HG02571 (cell line): ENCODE data around the gene NEMP2.
"Not testable (repeated sequence)": the region's sequence is repeated elsewhere in the genome, so short reads cannot be mapped to it uniquely, and the experiment has no call there.

Source experiments
- ATAC-seq: cut with Tn5 transposase; IDR thresholded peaks from one replicate; pipeline ENCODE4 v1.9.1; 2021; ENCODE audit warnings: mild to moderate bottlenecking, moderate library complexity; ENCODE audit not compliant: unreplicated experiment

The NEMP2 gene

GRCh38 chr2:190527918-190528317 is 6.6 kb downstream of the NEMP2 start:
- no peak for ATAC-seq

GRCh38 chr2:190527214-190527613 is 7.3 kb downstream of the NEMP2 start:
- ATAC-seq = no peak

GRCh38 chr2:190526105-190526750 is 8.3 kb downstream of the NEMP2 start:
- ATAC-seq = no peak

GRCh38 chr2:190524928-190525327 is 9.6 kb downstream of the NEMP2 start:
- no peak for ATAC-seq

- no peak for ATAC-seq
These were observed 14.4 kb downstream of the NEMP2 start for GRCh38 chr2:190519975-190520767.

GRCh38 chr2:190517468-190517867 is 17.1 kb downstream of the NEMP2 start:
- no peak for ATAC-seq

- no peak for ATAC-seq
These were observed 18.8 kb downstream of the NEMP2 start for GRCh38 chr2:190515687-190516086.

- ATAC-seq = no peak
These were observed 19.8 kb downstream of the NEMP2 start for GRCh38 chr2:190514676-190515075.

GRCh38 chr2:190513877-190514276 is 20.6 kb downstream of the NEMP2 start:
- ATAC-seq = no peak

- ATAC-seq = no peak
These were observed 21.9 kb downstream of the NEMP2 start for GRCh38 chr2:190512539-190513095.

- ATAC-seq = no peak
These were observed 23.4 kb downstream of the NEMP2 start for GRCh38 chr2:190511104-190511503.

GRCh38 chr2:190509895-190510294 is 24.6 kb downstream of the NEMP2 start:
- not testable (repeated sequence) for ATAC-seq

- no peak for ATAC-seq
These were observed 27.4 kb downstream of the NEMP2 start for GRCh38 chr2:190507135-190507534.

- ATAC-seq = no peak
These were observed 27.9 kb downstream of the NEMP2 start for GRCh38 chr2:190506666-190507065.

- no peak for ATAC-seq
These were observed 28.8 kb downstream of the NEMP2 start for GRCh38 chr2:190505696-190506095.

- ATAC-seq = no peak
These were observed 29.6 kb downstream of the NEMP2 start for GRCh38 chr2:190504912-190505311.

GRCh38 chr2:190503088-190503487 is 31.4 kb downstream of the NEMP2 start:
- no peak for ATAC-seq

GRCh38 chr2:190501702-190502407 is 32.7 kb downstream of the NEMP2 start:
- ATAC-seq = no peak

- ATAC-seq = no peak
These were observed 33.3 kb downstream of the NEMP2 start for GRCh38 chr2:190501231-190501630.

- ATAC-seq = no peak
These were observed 34.4 kb downstream of the NEMP2 start for GRCh38 chr2:190500054-190500502.

- no peak for ATAC-seq
These were observed 35.2 kb downstream of the NEMP2 start for GRCh38 chr2:190499273-190499672.
